Eye (tissue), 1 donor: ENCODE data around the gene SPI1.
A peak's percentile ranks its signal among the peaks of the same experiment; 100 is the strongest.

ENCODE experiments used
- DNase-seq: peaks from one replicate; pipeline ENCODE4 v3.0.0-alpha.2; 2015

Gene SPI1

GRCh38 chr11:47356129-47356997, 22.0 kb downstream of the SPI1 start:
- no peak for DNase-seq

- peak; percentile 95 for DNase-seq
Observed at GRCh38 chr11:47355283-47356128, 22.8 kb downstream of the SPI1 start.

- DNase-seq: peak; percentile 42
Observed at GRCh38 chr11:47354913-47355282, 23.4 kb downstream of the SPI1 start.

GRCh38 chr11:47353978-47354774, 24.2 kb downstream of the SPI1 start:
- DNase-seq: no peak

GRCh38 chr11:47352556-47352955, 25.8 kb downstream of the SPI1 start, which contains the start of gene MYBPC3:
Gene MYBPC3 (minus strand): TSS chr11:47352702. CDS start chr11:47352647, 55 bp downstream.
- no peak for DNase-seq

GRCh38 chr11:47351156-47352126, 26.9 kb downstream of the SPI1 start:
- no peak for DNase-seq

- no peak for DNase-seq
Observed at GRCh38 chr11:47350315-47350714, 28.0 kb downstream of the SPI1 start.

GRCh38 chr11:47349521-47350095, 28.7 kb downstream of the SPI1 start:
- DNase-seq: no peak

- peak; percentile 50 for DNase-seq
Observed at GRCh38 chr11:47348859-47349258, 29.5 kb downstream of the SPI1 start.

- no peak for DNase-seq
Observed at GRCh38 chr11:47348131-47348802, 30.1 kb downstream of the SPI1 start.

GRCh38 chr11:47347137-47347536, 31.2 kb downstream of the SPI1 start:
- no peak for DNase-seq

- DNase-seq: no peak
Observed at GRCh38 chr11:47345890-47346563, 32.3 kb downstream of the SPI1 start.

- no peak for DNase-seq
Observed at GRCh38 chr11:47342854-47343253, 35.5 kb downstream of the SPI1 start.

- no peak for DNase-seq
Observed at GRCh38 chr11:47342036-47342803, 36.1 kb downstream of the SPI1 start.

- DNase-seq: no peak
Observed at GRCh38 chr11:47340980-47341775, 37.2 kb downstream of the SPI1 start.

- no peak for DNase-seq
Observed at GRCh38 chr11:47340010-47340409, 38.3 kb downstream of the SPI1 start.

- no peak for DNase-seq
Observed at GRCh38 chr11:47338396-47339241, 39.7 kb downstream of the SPI1 start.
